Naive B cell (primary cell): Measurements from ENCODE around the gene RNF7. TPM values are rescaled to one million over a fixed set of nuclear protein-coding genes. Genes with fewer than 3 reads are reported as not detected.

Experiments
- ATAC-seq, 2 donors: fragments of 150-1000 bp; cut with Tn5 transposase; 2 replicates each; pipeline ENCODE4 v1.10.0; 2021; ENCODE audit warnings: low read depth in 2 of 2, mild to moderate bottlenecking in 2 of 2, moderate library complexity in 2 of 2
- DNase-seq: peaks from one replicate; pipeline ENCODE4 v3.0.0; 2022
- H3K27ac Mint-ChIP-seq, 6 donors: one replicate each; pipeline ENCODE4 v1.8.0; 2020 to 2022; ENCODE audit warnings: mild to moderate bottlenecking in 6 of 6, mixed read lengths in 6 of 6, moderate library complexity in 5 of 6, inconsistent platforms in 2 of 6
- H3K27me3 Mint-ChIP-seq, 3 donors: one replicate each; pipeline ENCODE4 v1.8.0; 2021 to 2022; ENCODE audit warnings: mixed read lengths in 3 of 3, mild to moderate bottlenecking in 1 of 3
- H3K36me3 Mint-ChIP-seq, 2 donors: one replicate each; pipeline ENCODE4 v1.8.0; 2020 to 2022; ENCODE audit warnings: mixed read lengths in 2 of 2, inconsistent platforms in 1 of 2, mild to moderate bottlenecking in 1 of 2
- H3K4me1 Mint-ChIP-seq, 3 donors: one replicate each; pipeline ENCODE4 v1.8.0; 2020 to 2022; ENCODE audit warnings: mixed read lengths in 3 of 3, inconsistent platforms in 1 of 3, mild to moderate bottlenecking in 1 of 3, moderate library complexity in 1 of 3
- H3K4me3 Mint-ChIP-seq, 8 donors: one replicate each; pipeline ENCODE4 v1.8.0; 2020 to 2022; ENCODE audit warnings: mild to moderate bottlenecking in 8 of 8, mixed read lengths in 8 of 8, moderate library complexity in 8 of 8, inconsistent platforms in 2 of 8
- H3K9me3 Mint-ChIP-seq, 7 donors: one replicate each; pipeline ENCODE4 v1.8.0; 2020 to 2022; ENCODE audit warnings: mixed read lengths in 7 of 7, mild to moderate bottlenecking in 5 of 7, inconsistent platforms in 2 of 7, moderate library complexity in 1 of 7
- polyA plus RNA-seq, 6 donors: library from polyadenylated mRNA; unstranded; fragments of 300-500 nt; fragmentation: Illumina TruSeq; gene quantifications; one replicate each; pipeline ENCODE4 v1.2.3, GENCODE V29; 2021; ENCODE audit warnings: low read depth in 6 of 6

Gene RNF7
- polyA plus RNA-seq, 6 donors from 2014 or later = 108 to 190 (median 120) TPM

DNA sequence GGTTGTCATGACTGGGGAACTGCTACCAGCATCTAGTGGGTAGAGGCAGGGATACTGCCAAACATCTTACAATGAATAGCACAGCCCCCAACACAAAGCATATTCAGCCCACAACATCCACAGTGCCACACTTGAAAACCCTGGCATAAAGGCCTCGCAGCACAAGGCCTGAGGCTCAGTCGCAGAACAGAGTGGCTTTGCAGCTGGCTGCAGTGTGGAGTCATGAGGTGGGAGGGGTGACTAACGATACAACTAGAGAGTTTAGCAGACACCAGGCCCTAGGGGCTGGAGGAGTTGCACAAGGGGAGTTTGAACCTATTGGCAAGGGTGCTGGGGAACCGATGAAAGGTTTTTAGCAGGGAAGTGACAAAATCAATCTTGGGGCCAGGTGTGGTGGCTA is 57.2 kb downstream of the RNF7 start:
- Mint-ChIP-seq H3K27ac (no peak overlapping the region), H3K4me1 (peaks cover 37 to 48% (median 39%) of the 10 kb centered on the region in 3 donors), H3K36me3 (no peaks in the 10 kb centered on the region), H3K27me3 (no peaks in the 10 kb centered on the region), H3K9me3 (peaks cover 0 to 1% (median 0%) of the 10 kb centered on the region in 7 donors), H3K4me3 (peak overlapping the region in 3 of 8 donors; percentile 0 to 77 (median 33))
- ATAC-seq (no peak), DNase-seq (no peak)

DNA sequence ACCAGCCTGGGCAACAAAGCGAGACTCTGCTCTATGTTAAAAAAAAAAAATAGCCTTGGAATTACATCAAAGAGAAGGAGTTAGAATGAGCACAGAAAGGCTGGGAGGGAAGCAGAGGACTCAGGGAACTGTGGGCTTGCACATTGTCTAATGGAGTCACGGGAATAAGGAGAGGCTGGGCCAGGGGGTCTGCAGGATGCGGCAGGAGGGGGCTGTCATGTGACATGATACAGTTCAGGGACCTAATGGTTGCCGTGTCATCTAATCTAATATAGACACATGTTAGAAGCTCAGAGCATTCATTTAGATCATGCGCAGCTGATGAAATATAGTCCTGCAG is 57.6 kb downstream of the RNF7 start:
- H3K4me1 Mint-ChIP-seq = peaks cover 37 to 48% (median 39%) of the 10 kb centered on the region in 3 donors
- no peaks in the 10 kb centered on the region for H3K27me3 Mint-ChIP-seq
- H3K36me3 Mint-ChIP-seq = no peaks in the 10 kb centered on the region
- peaks cover 0 to 5% (median 0%) of the 10 kb centered on the region in 7 donors for H3K9me3 Mint-ChIP-seq
- ATAC-seq (no peak), DNase-seq (no peak)
- H3K27ac Mint-ChIP-seq = peak overlapping the region in 3 of 6 donors; percentile 60 to 75 (median 72)
- peak overlapping the region in 5 of 8 donors; percentile 0 to 92 (median 77) for H3K4me3 Mint-ChIP-seq

DNA sequence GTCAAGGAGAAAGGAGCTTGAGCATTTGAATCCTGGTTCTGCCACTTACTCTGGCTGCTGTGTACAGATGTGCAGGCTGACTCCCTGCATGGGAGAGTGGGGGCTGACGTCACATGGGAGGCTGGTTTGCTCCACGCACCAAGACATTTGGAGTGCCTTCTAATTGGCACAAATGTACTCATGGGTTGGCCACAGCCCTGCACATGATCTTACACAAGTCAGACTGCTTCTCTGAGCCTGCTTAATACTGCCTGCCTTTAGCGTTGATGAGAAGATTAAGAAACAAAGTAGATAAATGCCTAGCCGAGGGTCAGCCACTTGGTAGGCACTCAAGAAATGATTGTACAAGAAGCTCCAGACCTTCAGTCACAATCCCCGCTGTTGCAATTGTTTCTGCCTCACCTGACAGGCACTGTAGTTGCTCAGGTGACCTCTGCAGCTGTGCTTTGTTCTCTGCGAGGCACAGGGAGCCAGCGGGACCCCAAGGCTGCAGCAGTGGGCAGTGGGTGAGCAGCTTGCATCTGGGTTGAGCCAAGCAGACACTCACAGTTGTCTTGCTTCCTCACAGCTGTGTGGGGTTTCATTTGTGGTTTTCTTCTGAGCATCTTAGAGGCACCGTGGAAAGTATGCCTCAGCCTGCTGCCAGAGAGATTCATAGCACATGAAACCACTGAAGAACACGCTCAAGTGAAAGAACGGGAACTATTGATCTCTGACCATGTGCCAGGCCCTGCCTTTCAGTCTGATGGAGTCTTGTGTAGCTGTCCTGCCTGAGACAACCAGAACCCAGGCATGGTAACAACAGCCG is 58.2 kb downstream of the RNF7 start:
- H3K4me1 Mint-ChIP-seq = peaks cover 37 to 48% (median 39%) of the 10 kb centered on the region in 3 donors
- H3K27me3 Mint-ChIP-seq = no peaks in the 10 kb centered on the region

More for the DNA sequence above, 58.2 kb downstream of the RNF7 start:
- Mint-ChIP-seq H3K27ac (peak overlapping the region in 5 of 6 donors; percentile 9 to 92 (median 72)), H3K36me3 (no peaks in the 10 kb centered on the region), H3K4me3 (peak overlapping the region; percentile 77 to 92 (median 89)), H3K9me3 (peaks cover 0 to 5% (median 0%) of the 10 kb centered on the region in 7 donors)
- ATAC-seq (peak; percentile 83 to 86), DNase-seq (peak; percentile 57)

Other genes with a start within 250 kb of the RNF7 start
- under 1 TPM in 2 of 6 donors, not detected in 4; 0.08 to 0.29 TPM for gene GRK7, start 25.1 kb downstream of the RNF7 start, polyA plus RNA-seq
- gene ATP1B3, start 138.3 kb downstream of the RNF7 start, polyA plus RNA-seq = 10 to 100 TPM; 55.9 to 86.4 (median 64.3) TPM